IMR-90 (cell line): Measurements from ENCODE around the gene ORAI1. TPM values are rescaled to one million over a fixed set of nuclear protein-coding genes. Genes with fewer than 3 reads are reported as not detected.

Experiments
- ATAC-seq: fragments of 200-7000 bp; cut with Tn5 transposase; 2 replicates; pipeline ENCODE4 v1.9.1; 2020; ENCODE audit warnings: low read depth, mild to moderate bottlenecking, moderate library complexity
- BruUV-seq: library from RNA; stranded (reverse); fragments of 400-500 nt; replicated peaks from 2 replicates; lab custom pipeline; 2021; lab: Mats Ljungman, UMichigan
- CTCF ChIA-PET: fragments of 300-600 bp; formaldehyde crosslinking; extraction: SDS; loops from one replicate; lab custom pipeline; 2021; ENCODE audit warnings: antibody characterized with exemption; lab: Yijun Ruan, JAX
- POLR2A ChIA-PET: fragments of 300-600 bp; sonication (Branson Sonifier 250); formaldehyde crosslinking; loops from one replicate; lab custom pipeline; 2022; ENCODE audit warnings: antibody characterized with exemption; ENCODE audit not compliant: unreplicated experiment; lab: Charles Lee
- DNase-seq: peaks from one replicate; pipeline ENCODE4 v3.0.0; 2013
- H2AFZ ChIP-seq: replicated peaks from 2 replicates; pipeline ENCODE3; 2013; ENCODE audit warnings: low read length, mild to moderate bottlenecking; ENCODE audit not compliant: poor library complexity
- H2AK5ac ChIP-seq: 2 replicates; pipeline ENCODE4 v1.6.1; 2013; ENCODE audit warnings: low read depth, low read length, inconsistent platforms
- H2AK9ac ChIP-seq: replicated peaks from 2 replicates; pipeline ENCODE3; 2013; ENCODE audit warnings: mild to moderate bottlenecking, low read depth, low read length, moderate library complexity; ENCODE audit not compliant: poor library complexity
- H2BK120ac ChIP-seq: 2 replicates; pipeline ENCODE4 v1.6.1; 2013; ENCODE audit warnings: low read depth, low read length, inconsistent platforms
- H2BK15ac ChIP-seq: 3 replicates; pipeline ENCODE4 v1.6.1; 2013; ENCODE audit warnings: low read depth, low read length, inconsistent platforms
- H2BK20ac ChIP-seq: 2 replicates; pipeline ENCODE4 v1.6.1; 2013; ENCODE audit warnings: low read depth, mild to moderate bottlenecking, inconsistent platforms, low read length, moderate library complexity
- H2BK5ac ChIP-seq: 2 replicates; pipeline ENCODE4 v1.6.1; 2013; ENCODE audit warnings: mild to moderate bottlenecking, low read depth, low read length, inconsistent platforms; ENCODE audit not compliant: poor library complexity, severe bottlenecking
- H3K14ac ChIP-seq: replicated peaks from 2 replicates; pipeline ENCODE4 v1.6.1; 2013; ENCODE audit warnings: low read depth, low read length, inconsistent platforms
- H3K18ac ChIP-seq: 2 replicates; pipeline ENCODE4 v1.6.1; 2013; ENCODE audit warnings: low read depth, low read length, control low read depth
- H3K23ac ChIP-seq: 2 replicates; pipeline ENCODE4 v1.6.1; 2013; ENCODE audit warnings: low read depth, low read length, inconsistent platforms
- H3K27ac ChIP-seq: 2 replicates; pipeline ENCODE4 v1.5.1; 2013; ENCODE audit warnings: mild to moderate bottlenecking, control low read depth, low read length; ENCODE audit not compliant: insufficient read depth
- H3K27me3 ChIP-seq: 2 replicates; pipeline ENCODE4 v1.6.1; 2013; ENCODE audit warnings: low read length; ENCODE audit not compliant: control insufficient read depth, insufficient read depth
- H3K36me3 ChIP-seq: 2 replicates; pipeline ENCODE4 v1.6.1; 2013; ENCODE audit warnings: low read length, mixed read lengths; ENCODE audit not compliant: control insufficient read depth, insufficient read depth
- H3K4ac ChIP-seq: 2 replicates; pipeline ENCODE4 v1.6.1; 2013; ENCODE audit warnings: low read depth, low read length, inconsistent platforms
- H3K4me1 ChIP-seq: 2 replicates; pipeline ENCODE4 v1.6.1; 2013; ENCODE audit warnings: low read length, mixed read lengths; ENCODE audit not compliant: control insufficient read depth, insufficient read depth
- H3K4me2 ChIP-seq: 2 replicates; pipeline ENCODE4 v1.6.1; 2013; ENCODE audit warnings: low read depth, mild to moderate bottlenecking, control low read depth, low read length, moderate library complexity
- H3K4me3 ChIP-seq: 2 replicates; pipeline ENCODE4 v1.5.1; 2013; ENCODE audit warnings: low read depth, mild to moderate bottlenecking, control low read depth, low read length, moderate library complexity; ENCODE audit not compliant: insufficient read depth
- H3K56ac ChIP-seq: 2 replicates; pipeline ENCODE4 v1.6.1; 2013; ENCODE audit warnings: low read length, inconsistent platforms; ENCODE audit not compliant: insufficient read depth; ENCODE audit errors: extremely low read depth
- H3K79me1 ChIP-seq, 2 experiments: 2 replicates each; pipeline ENCODE4 v1.6.1; 2013; ENCODE audit warnings: low read length in 2 of 2, inconsistent platforms in 1 of 2, low read depth in 1 of 2
- H3K9ac ChIP-seq: 2 replicates; pipeline ENCODE4 v1.6.1; 2013; ENCODE audit warnings: low read depth, low read length, control low read depth
- H3K9me1 ChIP-seq: 2 replicates; pipeline ENCODE4 v1.6.1; 2013; ENCODE audit warnings: low read length, inconsistent platforms; ENCODE audit not compliant: insufficient read depth
- H3K9me3 ChIP-seq: 2 replicates; pipeline ENCODE4 v1.6.1; 2013; ENCODE audit warnings: low read length; ENCODE audit not compliant: control insufficient read depth, insufficient read depth
- H4K20me1 ChIP-seq: 2 replicates; pipeline ENCODE4 v1.6.1; 2013; ENCODE audit warnings: low read length, inconsistent platforms; ENCODE audit not compliant: insufficient read depth
- H4K5ac ChIP-seq: 2 replicates; pipeline ENCODE4 v1.6.1; 2013; ENCODE audit warnings: mild to moderate bottlenecking, low read depth, low read length, control low read depth
- H4K8ac ChIP-seq, 2 experiments: 2 replicates each; pipeline ENCODE4 v1.6.1; 2013; ENCODE audit warnings: low read depth in 2 of 2, low read length in 2 of 2, control low read depth in 1 of 2, inconsistent platforms in 1 of 2
- H4K91ac ChIP-seq: 2 replicates; pipeline ENCODE4 v1.6.1; 2013; ENCODE audit warnings: low read depth, low read length, inconsistent platforms; ENCODE audit not compliant: insufficient read depth
- BHLHE40 ChIP-seq: fragments of 150-350 bp; IDR thresholded peaks from 2 replicates; pipeline ENCODE4 v1.6.1; 2016; ENCODE audit warnings: mild to moderate bottlenecking, low read depth, low read length
- CEBPB ChIP-seq: IDR thresholded peaks from 2 replicates; pipeline ENCODE4 v1.6.1; 2012; ENCODE audit warnings: low read depth, low read length, improper control_type of control experiment
- CHD1 ChIP-seq: IDR thresholded peaks from 2 replicates; pipeline ENCODE4 v1.6.1; 2012; ENCODE audit warnings: low read depth, low read length, improper control_type of control experiment
- CTCF ChIP-seq: conservative IDR thresholded peaks from 2 replicates; pipeline ENCODE4 v1.5.1; 2012; ENCODE audit warnings: mild to moderate bottlenecking, low read depth, low read length, improper control_type of control experiment
- FOS ChIP-seq: fragments of 150-350 bp; IDR thresholded peaks from 2 replicates; pipeline ENCODE4 v1.6.1; 2016; ENCODE audit warnings: low read depth, low read length
- MAFK ChIP-seq: IDR thresholded peaks from 2 replicates; pipeline ENCODE4 v1.6.1; 2012; ENCODE audit warnings: low read depth, low read length, improper control_type of control experiment
- MAZ ChIP-seq: IDR thresholded peaks from 2 replicates; pipeline ENCODE4 v1.6.1; 2012; ENCODE audit warnings: low read depth, mild to moderate bottlenecking, low read length, improper control_type of control experiment, moderate library complexity, borderline replicate concordance
- MXI1 ChIP-seq: IDR thresholded peaks from 2 replicates; pipeline ENCODE4 v1.6.1; 2012; ENCODE audit warnings: low read depth, mild to moderate bottlenecking, low read length, moderate library complexity, borderline replicate concordance
- NFE2L2 ChIP-seq: fragments of 150-350 bp; IDR thresholded peaks from 2 replicates; pipeline ENCODE4 v1.6.1; 2016; ENCODE audit warnings: low read depth, mild to moderate bottlenecking, low read length
- RAD21 ChIP-seq: IDR thresholded peaks from 2 replicates; pipeline ENCODE4 v1.6.1; 2012; ENCODE audit warnings: low read length, improper control_type of control experiment
- RCOR1 ChIP-seq: IDR thresholded peaks from 2 replicates; pipeline ENCODE4 v1.6.1; 2012; ENCODE audit warnings: mild to moderate bottlenecking, low read length, improper control_type of control experiment; ENCODE audit not compliant: insufficient replicate concordance
- RFX5 ChIP-seq: IDR thresholded peaks from 2 replicates; pipeline ENCODE4 v1.8.0; 2012; ENCODE audit warnings: low read depth, mild to moderate bottlenecking, low read length, moderate library complexity
- SMC3 ChIP-seq: fragments of 150-350 bp; IDR thresholded peaks from 2 replicates; pipeline ENCODE4 v1.6.1; 2016; ENCODE audit warnings: low read depth, mild to moderate bottlenecking, antibody characterized with exemption, low read length, moderate library complexity
- WGBS, 2 experiments: methylation state at CpG; one replicate each; pipeline versions ENCODE4 v1.1.5 to v1.1.7; 2013; ENCODE audit warnings: missing lambda C conversion rate in 2 of 2; ENCODE audit not compliant: insufficient read length in 1 of 2; ENCODE audit errors: extremely low coverage in 2 of 2; 5-methylcytosine and 5-hydroxymethylcytosine counted together
- dilution Hi-C: fragments of 300-500 bp; cut with HindIII; formaldehyde crosslinking; loops from one replicate; pipeline ENCODE4 v1.14.3; 2018; ENCODE audit warnings: low sequenced_read_pairs; ENCODE audit not compliant: unreplicated experiment
- in situ Hi-C: fragments of 300-500 bp; cut with MboI; formaldehyde crosslinking; loops from 3 replicates; pipeline ENCODE4 v1.14.3; 2019; ENCODE audit warnings: low sequenced_read_pairs, inconsistent platforms, mixed read lengths
- intact Hi-C: fragments of 100-400 bp; cut with micrococcal nuclease; formaldehyde crosslinking; loops from 2 replicates; pipeline ENCODE4 v1.10.0; 2022
- polyA plus RNA-seq, 3 experiments: library from polyadenylated mRNA; depleted of rRNA; stranded (reverse); fragments of >200 nt; gene quantifications; 2 replicates each; pipeline ENCODE4 v1.2.3, GENCODE V29; 2012; ENCODE audit warnings: low replicate concordance in 1 of 3
- total RNA-seq: library from RNA; depleted of rRNA; stranded (reverse); fragments of >200 nt; gene quantifications from 2 replicates; pipeline ENCODE4 v1.2.3, GENCODE V29; 2012
- TF ChIP-seq, protein P1 (sequence below): fragments of 150-350 bp; IDR thresholded peaks from 2 replicates; pipeline ENCODE4 v1.6.1; 2017; ENCODE audit warnings: mild to moderate bottlenecking, antibody characterized with exemption, low read length, low read depth

ORAI1 gene
- total and polyA plus RNA-seq, 2 of the 4 experiments (the other 2 are of a cell fraction), result 3.9 to 22.7 TPM

GRCh38 chr12:121592320-121592719 is 34.0 kb upstream of the ORAI1 start (continued):
- no peak for TF ChIP-seq SMC3
- TF ChIP-seq CHD1, result no peak
- TF ChIP-seq BHLHE40, result no peak

- Histone ChIP-seq H4K20me1 (no peaks in the 10 kb centered on the region), H4K5ac (no peak overlapping the region), H2AK9ac (no peak overlapping the region), H4K8ac (no peak overlapping the region), H3K9ac (no peak overlapping the region), H2BK20ac (no peak overlapping the region), H3K23ac (no peak overlapping the region), H2BK15ac (no peak overlapping the region), H3K4ac (no peak overlapping the region), H3K9me1 (no peaks in the 10 kb centered on the region), H3K56ac (no peak overlapping the region), H2BK120ac (no peak overlapping the region), H3K27me3 (no peaks in the 10 kb centered on the region), H3K4me3 (no peak overlapping the region), H3K18ac (no peak overlapping the region), H4K91ac (no peak overlapping the region), H2AK5ac (no peak overlapping the region), H3K4me1 (peaks cover 2% of the 10 kb centered on the region), H3K9me3 (no peaks in the 10 kb centered on the region), H3K36me3 (no peaks in the 10 kb centered on the region), H2AFZ (no peak overlapping the region), H2BK5ac (no peak overlapping the region), H3K27ac (no peak overlapping the region), H3K4me2 (no peak overlapping the region), H3K14ac (no peak overlapping the region), H3K79me1 (no peaks in the 10 kb centered on the region)
- in situ Hi-C loops (no loop called here), dilution Hi-C loops (no loop called here), intact Hi-C loops (no loop called here)
- DNase-seq (no peak), ATAC-seq (no peak)
- BruUV-seq, result no TSS peak
- POLR2A ChIA-PET, result no interaction called here
- CTCF ChIA-PET, result no interaction called here
- 87% methylated on average over 4 of the region's 12 CpGs; no CpG with 5 or more reads in 1 of the 2 experiments for WGBS, 2 experiments
- TF ChIP-seq CEBPB, result no peak
- TF ChIP-seq MXI1, result no peak
- no peak for TF ChIP-seq MAFK
- TF ChIP-seq CHD1, result no peak
- no peak for TF ChIP-seq MAZ
- TF ChIP-seq NFE2L2, result no peak
- no peak for TF ChIP-seq FOS
- TF ChIP-seq RCOR1, result no peak
- TF ChIP-seq, protein P1, sequence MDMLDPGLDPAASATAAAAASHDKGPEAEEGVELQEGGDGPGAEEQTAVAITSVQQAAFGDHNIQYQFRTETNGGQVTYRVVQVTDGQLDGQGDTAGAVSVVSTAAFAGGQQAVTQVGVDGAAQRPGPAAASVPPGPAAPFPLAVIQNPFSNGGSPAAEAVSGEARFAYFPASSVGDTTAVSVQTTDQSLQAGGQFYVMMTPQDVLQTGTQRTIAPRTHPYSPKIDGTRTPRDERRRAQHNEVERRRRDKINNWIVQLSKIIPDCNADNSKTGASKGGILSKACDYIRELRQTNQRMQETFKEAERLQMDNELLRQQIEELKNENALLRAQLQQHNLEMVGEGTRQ, result no peak
- TF ChIP-seq SMC3, result no peak
- no peak for TF ChIP-seq BHLHE40
- no peak for TF ChIP-seq RFX5
- TF ChIP-seq CTCF, result no peak
- TF ChIP-seq RAD21, result no peak
Measured at GRCh38 chr12:121595520-121595919, 30.8 kb upstream of the ORAI1 start.
